ENCODE data around the gene USHBP1.
A peak's percentile ranks its signal among the peaks of the same experiment; 100 is the strongest.

The USHBP1 gene

DNA sequence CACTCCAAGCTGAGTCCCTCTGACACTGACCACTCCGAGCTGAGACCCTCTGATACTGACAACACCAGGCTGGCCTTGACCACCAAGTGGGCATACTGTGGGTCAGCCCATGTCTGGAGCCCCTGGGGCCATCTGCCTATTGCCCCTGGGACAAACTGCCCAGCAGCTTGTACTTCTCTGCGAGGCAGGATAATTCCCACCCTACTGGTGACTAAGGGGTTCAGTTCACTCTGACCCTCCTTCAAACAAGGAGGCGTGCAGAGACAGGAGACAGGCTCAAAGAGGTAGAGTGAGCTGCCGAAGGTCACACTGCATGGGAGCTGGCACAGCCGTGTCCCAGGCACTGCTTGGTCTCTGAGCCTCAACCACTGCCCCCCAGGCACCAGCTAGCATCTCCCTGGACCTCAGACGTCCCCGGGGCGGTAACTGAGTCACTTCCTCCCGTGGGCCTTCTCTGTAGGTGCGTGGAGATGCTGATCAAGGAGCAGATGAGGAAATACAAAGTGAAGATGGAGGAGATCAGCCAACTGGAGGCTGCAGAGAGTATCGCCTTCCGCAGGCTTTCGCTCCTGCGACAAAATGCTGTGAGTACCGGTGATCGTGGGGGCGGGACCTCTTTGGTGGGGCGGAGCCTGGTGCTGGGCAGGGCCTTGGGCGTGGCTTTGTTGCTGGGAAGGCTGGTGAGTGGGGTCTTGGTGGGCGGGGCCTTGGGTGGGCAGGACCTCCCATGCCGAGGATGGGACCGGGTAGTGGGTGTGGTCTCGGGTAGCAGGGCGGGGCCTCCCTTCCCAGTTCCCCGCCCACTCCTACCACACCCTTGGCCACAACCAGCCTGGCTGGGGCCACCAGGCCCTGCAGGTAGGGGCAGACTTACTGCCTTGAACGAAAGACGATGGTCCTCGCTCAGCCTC, 55.2 kb downstream of the USHBP1 start:
- DNase-seq = peak; percentile 5

DNA sequence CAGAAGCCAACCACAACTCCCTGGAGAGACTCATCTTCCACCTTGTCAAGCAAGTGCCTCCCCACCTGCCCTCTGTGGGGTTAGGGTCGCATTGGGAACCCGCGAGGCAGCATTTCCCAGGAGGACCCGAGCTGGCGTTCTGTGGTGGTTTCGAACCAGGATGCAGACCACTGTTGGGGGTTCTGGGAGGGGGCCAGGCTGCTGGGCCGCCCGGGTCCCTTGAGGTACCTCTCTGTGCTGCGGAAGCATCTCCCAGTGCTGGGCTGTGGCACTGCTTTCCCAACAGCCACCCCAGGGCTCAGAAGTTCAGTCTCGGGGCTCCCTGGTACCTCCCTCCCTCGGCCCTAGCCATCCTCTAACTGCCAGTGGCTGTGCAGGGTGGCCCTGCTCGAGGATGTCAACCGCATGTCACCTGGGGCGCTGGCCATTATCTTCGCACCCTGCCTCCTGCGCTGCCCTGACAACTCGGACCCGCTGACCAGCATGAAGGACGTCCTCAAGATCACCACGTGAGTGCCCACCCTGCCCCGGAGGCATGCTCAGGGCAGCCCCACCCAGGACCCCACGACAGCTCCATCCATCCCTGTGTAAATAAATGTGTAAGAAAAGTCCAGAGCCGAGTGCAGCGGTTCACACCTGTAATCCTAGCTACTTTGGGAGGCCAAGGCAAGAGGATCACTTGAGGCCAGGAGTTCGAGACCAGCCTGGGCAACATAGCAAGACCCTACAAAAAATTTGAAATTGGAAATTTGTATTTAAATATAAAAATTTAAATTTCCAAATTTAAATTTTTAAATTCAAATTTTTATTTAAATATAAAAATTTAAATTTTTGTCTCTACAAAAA, 57.6 kb downstream of the USHBP1 start:
- DNase-seq = no peak

DNA sequence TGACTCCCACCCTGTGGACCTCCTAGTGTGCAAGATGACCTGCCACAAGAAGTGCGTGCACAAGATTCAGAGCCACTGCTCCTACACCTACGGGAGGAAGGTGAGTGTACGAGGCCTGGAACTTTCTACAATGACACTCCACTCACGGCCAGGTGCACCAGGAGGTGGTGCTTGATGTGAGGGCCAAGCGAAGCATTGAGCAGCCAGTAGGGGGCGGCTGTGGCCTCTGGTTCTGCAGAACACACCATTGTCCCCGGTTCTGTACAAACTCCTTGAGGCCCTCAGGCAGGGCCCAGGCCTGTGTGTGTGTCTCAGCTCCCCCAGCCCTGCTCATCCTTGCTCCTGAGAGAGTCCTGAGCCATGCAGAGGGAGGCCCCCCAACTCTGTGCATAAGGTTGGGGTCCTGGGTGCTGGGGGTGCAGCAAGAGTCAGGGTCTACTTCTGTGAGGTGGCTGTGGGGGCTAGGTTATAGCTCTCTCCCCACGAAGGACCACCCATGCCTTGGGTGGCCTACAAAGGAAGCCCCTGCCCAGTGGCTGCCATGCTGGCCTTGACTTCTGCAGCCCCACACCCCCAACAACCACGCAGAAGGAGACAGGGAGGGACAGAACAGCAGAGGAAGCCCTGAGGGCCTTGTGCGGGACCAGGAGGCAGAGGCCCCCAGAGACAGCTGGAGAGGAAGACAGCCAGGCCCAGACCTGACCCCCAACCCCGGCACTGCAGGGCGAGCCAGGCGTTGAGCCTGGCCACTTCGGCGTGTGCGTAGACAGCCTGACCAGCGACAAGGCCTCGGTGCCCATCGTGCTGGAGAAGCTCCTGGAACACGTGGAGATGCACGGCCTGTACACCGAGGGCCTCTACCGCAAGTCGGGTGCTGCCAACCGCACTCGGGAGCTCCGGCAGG, 59.1 kb downstream of the USHBP1 start:
- DNase-seq = peak; percentile 2

DNA sequence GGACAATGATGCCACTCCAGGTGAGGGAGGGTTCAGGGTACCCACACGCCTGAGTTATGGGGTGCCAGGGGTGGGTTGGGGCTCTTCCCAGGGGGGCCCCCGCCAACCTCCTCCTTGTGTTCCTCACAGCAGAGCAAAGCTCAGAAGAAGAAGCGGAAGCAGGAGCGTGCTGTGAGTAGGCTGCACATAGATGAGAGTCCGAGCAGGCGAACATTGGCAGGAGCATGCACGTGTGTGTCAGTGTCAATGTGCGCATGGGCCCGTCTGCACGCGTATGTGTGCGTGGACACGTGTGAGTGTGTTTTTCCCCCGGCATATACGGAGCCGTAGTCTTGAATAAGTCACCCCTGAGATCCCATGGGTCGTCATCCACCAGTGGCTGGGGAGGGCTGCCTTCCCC, 61.8 kb downstream of the USHBP1 start:
- no peak for DNase-seq

DNA sequence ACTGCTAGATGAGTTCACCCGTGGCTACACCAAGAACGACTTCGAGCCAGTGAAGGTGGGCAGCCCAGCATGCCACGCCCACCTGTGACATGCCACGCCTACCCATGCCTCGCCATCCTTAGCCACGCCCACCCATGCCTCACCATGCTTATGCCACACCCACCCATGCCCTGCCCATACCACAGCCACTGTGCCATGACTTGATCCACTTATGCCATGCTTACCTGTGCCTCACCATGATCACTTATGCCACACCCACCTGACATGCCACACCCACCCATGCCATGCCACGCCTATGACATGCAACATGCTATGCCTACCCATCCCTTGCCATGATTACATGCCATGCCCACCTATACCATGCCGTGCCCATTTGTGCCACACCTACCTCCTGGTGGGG, 62.3 kb downstream of the USHBP1 start:
- DNase-seq = no peak

DNA sequence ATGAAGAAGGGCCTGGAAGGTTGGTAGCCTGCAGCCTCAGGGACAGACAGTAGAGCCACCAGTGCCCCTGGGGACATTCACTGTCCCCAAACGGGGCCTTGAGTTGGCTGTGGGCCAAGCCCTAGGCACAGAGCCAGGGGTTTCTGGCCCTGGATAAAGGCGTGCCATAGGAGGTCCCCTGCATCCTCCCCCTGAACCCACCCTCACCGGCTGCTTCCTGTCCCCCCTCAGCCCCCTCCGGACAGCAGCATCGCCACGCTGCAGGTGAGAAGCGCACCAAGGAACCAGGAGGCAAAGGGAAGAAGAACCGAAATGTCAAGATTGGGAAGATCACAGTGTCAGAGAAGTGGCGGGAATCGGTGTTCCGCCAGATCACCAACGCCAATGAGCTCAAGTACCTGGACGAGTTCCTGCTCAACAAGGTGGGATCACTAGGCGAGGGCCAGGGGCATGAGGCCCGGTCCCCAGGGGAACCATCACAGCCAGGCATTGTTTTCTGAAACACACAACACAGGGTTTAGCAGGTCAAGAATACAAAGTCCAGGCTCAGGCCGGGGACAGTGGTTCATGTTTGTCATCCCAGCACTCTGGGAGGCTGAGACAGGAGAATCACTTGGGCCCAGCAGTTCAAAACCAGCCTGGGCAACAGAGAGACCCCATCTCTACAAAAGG, 64.0 kb downstream of the USHBP1 start:
- no peak for DNase-seq
